ENCODE data around the gene GRK1.

Gene GRK1

GRCh38 chr13:113654175-113654560 lies 12.9 kb upstream of the GRK1 start:
- DNase-seq (ENCODE audit: low read depth), result no peak
- TF ChIP-seq MYC (IDR thresholded peaks at IDR 0.05; ENCODE audit: low read depth, low read length) (no peak), MAX (IDR thresholded peaks at IDR 0.05; ENCODE audit: low read depth, low read length) (no peak), CTCF (IDR thresholded peaks at IDR 0.05; ENCODE audit: low read depth, low read length) (no peak), POLR2A (IDR thresholded peaks at IDR 0.05; ENCODE audit: extremely low read depth, insufficient read length) (no peak)
- no peak overlapping the region for H3K4me3 ChIP-seq (ENCODE audit: low read depth, low read length)

DNA sequence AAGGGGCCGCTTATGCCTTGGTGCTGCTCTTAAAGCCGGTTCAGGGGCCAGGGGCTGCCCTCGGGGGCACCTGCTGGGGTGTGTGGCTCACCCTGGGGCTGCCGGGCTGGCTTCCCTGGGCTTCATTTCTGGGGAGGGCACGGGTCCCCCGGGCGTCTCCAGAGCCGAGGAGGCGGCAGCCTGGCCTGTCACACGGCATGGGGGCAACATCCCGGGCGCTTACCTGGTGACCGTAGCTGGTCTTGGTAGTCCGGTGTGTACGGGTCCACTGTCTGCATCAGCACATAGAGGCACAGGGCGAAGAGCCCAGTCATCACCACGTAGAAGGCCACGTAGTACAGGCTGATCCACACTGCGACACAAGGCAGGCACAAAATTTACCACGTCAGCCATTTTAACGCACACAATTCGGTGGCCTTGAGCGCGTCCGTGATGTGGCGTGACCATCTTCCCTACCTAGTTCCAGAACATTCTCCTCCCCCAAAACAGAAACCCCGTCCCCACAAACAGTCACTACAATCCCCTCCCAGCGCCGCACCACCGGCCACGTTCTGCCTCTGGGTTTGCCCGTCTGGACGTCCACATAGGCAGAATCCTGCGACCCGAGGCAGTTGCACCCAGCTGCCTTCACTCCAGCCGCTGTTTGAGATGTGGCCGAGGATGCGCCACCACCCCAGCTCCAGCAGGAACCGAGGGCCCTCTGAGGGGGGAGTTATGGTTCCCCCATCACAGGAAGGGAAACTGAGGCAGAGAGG lies 12.3 kb upstream of the GRK1 start:
- no peak for DNase-seq (ENCODE audit: low read depth)
- H3K4me3 ChIP-seq (ENCODE audit: low read depth, low read length), result no peak overlapping the region
- TF ChIP-seq CTCF (IDR thresholded peaks at IDR 0.05; ENCODE audit: low read depth, low read length) (no peak), MYC (IDR thresholded peaks at IDR 0.05; ENCODE audit: low read depth, low read length) (no peak), MAX (IDR thresholded peaks at IDR 0.05; ENCODE audit: low read depth, low read length) (no peak), POLR2A (IDR thresholded peaks at IDR 0.05; ENCODE audit: extremely low read depth, insufficient read length) (no peak)

- TF ChIP-seq CTCF (IDR thresholded peaks at IDR 0.05; ENCODE audit: low read depth, low read length) (no peak), MAX (IDR thresholded peaks at IDR 0.05; ENCODE audit: low read depth, low read length) (no peak), POLR2A (IDR thresholded peaks at IDR 0.05; ENCODE audit: extremely low read depth, insufficient read length) (no peak), MYC (IDR thresholded peaks at IDR 0.05; ENCODE audit: low read depth, low read length) (no peak)
- H3K4me3 ChIP-seq (ENCODE audit: low read depth, low read length), result no peak overlapping the region
- no peak for DNase-seq (ENCODE audit: low read depth)
Measured at GRCh38 chr13:113655346-113656002, 11.5 kb upstream of the GRK1 start.

DNA sequence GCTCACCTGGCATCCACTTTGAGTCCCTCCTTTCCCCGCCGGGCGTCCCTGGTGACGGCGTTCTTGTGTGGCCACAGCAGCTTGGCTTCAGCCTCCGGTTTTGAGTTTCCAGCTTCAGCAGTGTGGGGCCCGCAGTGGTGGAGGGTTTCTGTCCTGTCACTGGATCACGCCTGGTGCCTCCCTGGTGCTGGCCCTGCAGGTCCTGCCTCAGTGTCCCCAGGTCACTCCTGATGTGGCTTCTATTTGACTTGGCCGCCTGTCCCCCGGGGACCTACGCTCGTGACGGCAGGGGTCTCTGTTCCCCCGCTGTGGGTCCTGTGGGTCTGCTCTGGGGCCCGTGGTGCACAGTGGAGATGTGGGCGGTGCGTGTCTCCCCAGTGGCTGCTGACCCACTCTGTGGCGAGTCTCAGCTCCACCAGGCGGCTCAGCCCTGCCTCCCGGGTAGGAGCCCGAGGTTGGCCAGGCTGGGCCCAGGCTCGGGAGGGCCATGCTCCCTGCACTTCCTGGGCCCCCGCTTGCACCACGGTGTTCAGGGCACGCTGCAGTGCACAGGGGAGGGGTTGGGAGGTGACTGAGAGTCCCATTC lies 10.9 kb upstream of the GRK1 start:
- H3K4me3 ChIP-seq (ENCODE audit: low read depth, low read length), result no peak overlapping the region
- no peak for TF ChIP-seq MYC (IDR thresholded peaks at IDR 0.05; ENCODE audit: low read depth, low read length)
- no peak for TF ChIP-seq POLR2A (IDR thresholded peaks at IDR 0.05; ENCODE audit: extremely low read depth, insufficient read length)
- TF ChIP-seq MAX (IDR thresholded peaks at IDR 0.05; ENCODE audit: low read depth, low read length), result no peak
- no peak for TF ChIP-seq CTCF (IDR thresholded peaks at IDR 0.05; ENCODE audit: low read depth, low read length)
- no peak for DNase-seq (ENCODE audit: low read depth)

DNA sequence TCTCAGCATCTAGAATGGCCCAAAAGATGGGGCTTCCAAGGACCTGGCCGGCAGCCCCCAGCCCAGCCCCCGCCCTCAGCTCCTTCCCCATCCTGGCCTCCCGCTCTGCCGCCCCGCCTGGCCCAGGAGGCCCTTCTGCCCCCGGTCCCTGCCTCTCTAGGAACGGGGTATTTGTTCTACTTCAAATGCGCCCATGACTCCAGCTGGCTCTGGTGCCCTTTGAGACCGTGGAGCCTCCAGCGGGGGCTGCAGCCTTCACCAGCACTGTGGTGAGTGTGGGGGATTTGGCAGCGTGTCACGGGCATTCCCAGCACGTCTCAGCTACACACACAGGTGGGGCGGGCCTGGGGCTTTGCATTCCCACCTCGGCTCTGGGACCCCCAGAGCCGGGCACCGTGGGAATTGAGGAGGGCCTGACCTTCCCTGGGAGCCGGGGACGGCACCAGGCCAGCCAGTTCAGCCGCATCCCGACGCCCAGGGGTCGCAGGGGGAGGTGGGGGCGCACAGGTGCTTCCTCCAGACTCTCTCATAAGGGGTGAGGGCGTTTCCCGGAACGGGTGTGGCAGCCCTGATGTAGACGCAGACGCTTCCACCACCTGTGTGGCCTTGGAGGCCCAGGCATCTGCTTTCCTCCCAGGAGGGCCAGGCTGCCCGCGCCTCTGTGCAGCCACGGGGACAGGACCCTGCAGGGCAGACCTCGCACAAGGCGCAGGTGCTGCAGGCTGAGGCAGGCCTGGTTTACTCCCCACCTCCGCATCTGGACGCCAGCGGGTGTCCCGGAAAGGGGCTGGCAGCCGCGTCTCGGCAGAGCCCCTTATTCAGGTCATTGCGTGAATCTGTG lies 10.0 kb upstream of the GRK1 start:
- DNase-seq (ENCODE audit: low read depth), result no peak
- no peak overlapping the region for H3K4me3 ChIP-seq (ENCODE audit: low read depth, low read length)
- no peak for TF ChIP-seq CTCF (IDR thresholded peaks at IDR 0.05; ENCODE audit: low read depth, low read length)
- no peak for TF ChIP-seq MYC (IDR thresholded peaks at IDR 0.05; ENCODE audit: low read depth, low read length)
- no peak for TF ChIP-seq MAX (IDR thresholded peaks at IDR 0.05; ENCODE audit: low read depth, low read length)
- TF ChIP-seq POLR2A (IDR thresholded peaks at IDR 0.05; ENCODE audit: extremely low read depth, insufficient read length), result no peak

Measured in NB4 (cell line).